Measurements from ENCODE around the gene GDPD3.

DNA sequence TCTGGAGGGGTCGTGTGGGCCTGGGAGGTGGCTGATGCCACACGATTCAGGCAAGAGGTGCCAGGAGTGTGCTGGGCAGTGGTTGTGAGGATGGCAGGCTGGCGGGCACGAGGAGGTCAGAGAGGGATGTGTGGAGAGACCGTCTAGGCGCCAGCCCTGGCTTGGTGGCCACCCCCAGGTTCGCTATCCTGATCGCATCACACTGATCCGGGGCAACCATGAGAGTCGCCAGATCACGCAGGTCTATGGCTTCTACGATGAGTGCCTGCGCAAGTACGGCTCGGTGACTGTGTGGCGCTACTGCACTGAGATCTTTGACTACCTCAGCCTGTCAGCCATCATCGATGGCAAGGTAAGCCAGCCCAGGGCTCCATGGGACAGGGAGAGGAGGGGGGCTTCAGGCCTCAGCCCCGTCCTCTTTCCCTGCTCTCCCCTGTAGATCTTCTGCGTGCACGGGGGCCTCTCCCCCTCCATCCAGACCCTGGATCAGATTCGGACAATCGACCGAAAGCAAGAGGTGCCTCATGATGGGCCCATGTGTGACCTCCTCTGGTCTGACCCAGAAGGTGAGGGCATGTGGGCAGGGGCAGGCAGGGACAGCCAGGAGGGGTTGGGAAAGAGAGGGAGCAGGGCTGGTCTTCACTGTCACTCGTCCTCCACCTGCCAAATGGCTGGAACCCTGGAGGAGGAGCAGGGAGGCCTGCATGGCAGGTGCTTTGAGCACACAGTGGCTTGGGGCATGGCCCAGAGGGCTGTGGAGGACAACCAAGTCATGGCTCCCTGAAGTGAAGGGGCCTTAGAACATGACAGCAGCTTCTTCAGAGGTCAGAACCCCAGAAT, 29.9 kb downstream of the GDPD3 start:
- TF ChIP-seq, protein P1, sequence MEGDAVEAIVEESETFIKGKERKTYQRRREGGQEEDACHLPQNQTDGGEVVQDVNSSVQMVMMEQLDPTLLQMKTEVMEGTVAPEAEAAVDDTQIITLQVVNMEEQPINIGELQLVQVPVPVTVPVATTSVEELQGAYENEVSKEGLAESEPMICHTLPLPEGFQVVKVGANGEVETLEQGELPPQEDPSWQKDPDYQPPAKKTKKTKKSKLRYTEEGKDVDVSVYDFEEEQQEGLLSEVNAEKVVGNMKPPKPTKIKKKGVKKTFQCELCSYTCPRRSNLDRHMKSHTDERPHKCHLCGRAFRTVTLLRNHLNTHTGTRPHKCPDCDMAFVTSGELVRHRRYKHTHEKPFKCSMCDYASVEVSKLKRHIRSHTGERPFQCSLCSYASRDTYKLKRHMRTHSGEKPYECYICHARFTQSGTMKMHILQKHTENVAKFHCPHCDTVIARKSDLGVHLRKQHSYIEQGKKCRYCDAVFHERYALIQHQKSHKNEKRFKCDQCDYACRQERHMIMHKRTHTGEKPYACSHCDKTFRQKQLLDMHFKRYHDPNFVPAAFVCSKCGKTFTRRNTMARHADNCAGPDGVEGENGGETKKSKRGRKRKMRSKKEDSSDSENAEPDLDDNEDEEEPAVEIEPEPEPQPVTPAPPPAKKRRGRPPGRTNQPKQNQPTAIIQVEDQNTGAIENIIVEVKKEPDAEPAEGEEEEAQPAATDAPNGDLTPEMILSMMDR (IDR thresholded peaks at IDR 0.05; ENCODE audit: low read depth, low read length, poor library complexity, severe bottlenecking), result no peak
- TF ChIP-seq EZH2phosphoT487 (IDR thresholded peaks at IDR 0.05; ENCODE audit: borderline replicate concordance, low read length), result no peak
